NOMO-1 (cell line): ENCODE data around the gene FBXL13.
"Not testable (repeated sequence)": the region's sequence is repeated elsewhere in the genome, so short reads cannot be mapped to it uniquely, and the experiment has no call there.

Experiments
- DNase-seq, 2 experiments: peaks; one replicate each; lab custom pipeline; 2025; ENCODE audit not compliant: unreplicated experiment in 2 of 2; lab: John Stamatoyannopoulos, UW

Gene FBXL13

DNA sequence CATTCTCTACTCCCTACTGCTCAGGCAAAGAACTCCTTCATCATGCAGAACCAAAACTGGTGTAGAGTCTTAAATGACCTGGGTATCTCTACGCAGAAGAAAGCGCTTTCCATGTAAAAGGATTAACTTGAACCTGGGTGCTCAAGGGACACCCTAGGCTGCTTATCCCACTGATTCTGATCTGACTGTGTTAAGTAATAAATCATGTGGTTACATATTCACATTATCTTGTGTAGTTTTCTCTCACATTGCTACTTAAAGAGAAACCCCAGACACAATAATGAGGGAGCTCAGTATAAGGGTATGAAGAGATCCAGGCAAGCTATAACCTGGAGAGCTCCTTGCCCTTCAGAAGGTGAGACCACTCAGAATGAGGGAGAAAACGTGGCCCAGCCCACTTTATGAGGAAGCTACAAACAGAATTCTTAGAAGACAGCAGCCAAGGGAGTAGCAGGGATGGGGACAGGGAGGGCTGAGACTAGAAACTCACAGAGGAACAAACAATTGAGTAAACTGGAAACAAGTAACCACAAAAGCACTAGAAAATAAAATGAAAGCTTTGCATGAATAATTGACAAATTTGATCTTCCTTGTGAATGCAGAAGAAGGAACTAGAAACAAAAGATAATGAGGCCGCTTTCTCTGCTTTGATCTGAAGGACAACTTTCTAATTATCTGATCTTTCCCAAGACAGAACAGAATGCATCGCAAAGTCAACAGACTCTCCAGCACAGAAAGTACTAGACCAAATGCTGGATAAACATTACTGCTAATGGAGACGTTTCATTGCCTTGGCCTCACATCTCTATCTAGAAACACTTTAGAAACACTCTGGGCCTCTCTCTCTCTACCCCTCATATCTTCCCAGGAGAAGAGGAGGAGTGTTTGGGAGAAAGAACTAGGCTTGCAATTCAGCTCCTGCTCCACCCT is 85.7 kb downstream of the FBXL13 start:
- peak in 1 of 2 experiments; percentile 45 for DNase-seq

DNA sequence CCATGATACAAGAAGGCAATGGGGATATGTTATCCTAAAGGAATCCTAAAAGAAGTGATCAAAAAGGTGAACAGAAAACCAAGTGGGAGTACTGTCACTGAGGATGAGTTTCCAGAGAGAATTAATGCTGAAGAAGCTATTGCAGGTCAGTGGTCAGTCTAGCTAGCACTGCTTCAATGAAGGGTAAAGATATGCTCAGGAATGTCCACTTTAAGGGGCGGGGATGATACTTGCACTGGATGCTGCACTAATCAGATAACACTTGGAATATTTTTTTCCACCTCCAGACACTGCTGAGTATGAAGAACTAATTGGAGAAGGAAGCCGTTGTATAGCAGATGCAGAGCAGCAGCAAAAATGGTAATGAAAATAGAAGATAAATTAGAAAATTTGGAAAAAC is 86.5 kb downstream of the FBXL13 start:
- DNase-seq: no peak

DNA sequence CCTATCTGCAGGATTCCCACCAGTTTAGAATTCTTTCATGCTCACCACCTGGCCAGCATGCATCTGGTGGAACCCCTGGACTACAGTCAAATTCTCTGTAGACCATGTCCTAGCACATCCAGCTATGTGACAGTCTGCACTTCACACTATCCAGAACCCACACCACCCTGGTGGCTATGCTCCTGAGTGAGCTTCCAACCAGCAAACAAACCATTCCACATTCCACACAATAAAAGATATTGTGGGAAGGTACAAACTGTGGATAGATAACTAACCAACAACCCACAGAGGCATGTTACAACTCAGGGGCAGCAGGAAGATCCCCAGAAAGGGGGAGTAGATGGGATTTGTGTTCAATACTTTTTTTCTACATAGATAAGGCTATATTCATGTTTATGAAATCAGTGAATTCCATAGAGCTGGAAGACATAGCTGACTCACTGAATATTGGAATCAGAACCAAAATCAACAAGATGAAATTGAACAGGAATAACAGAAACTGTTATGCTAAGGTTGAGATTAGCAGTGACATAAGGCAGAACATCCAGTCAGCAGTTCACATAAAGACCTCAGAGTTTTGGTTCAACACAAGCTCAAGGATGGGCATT is 89.3 kb downstream of the FBXL13 start:
- DNase-seq: no peak

DNA sequence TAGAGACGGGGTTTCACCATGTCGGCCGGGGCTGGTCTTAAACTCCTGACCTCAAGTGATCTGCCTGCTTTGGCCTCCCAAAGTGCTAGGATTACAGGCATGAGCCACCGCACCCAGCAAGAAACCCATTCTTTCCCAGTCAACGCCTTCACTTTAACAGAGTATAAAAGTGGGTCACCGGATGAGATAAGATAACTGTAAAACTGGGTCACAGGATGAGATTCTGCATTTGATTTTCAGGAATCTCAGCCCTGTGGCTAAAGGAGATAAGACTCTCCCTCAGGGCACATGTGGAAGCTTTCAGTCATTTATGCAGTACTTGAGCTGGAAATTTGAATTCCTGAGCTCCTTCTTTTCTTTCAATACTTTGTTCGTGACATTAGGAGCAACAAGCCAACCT is 91.0 kb downstream of the FBXL13 start:
- no peak for DNase-seq

DNA sequence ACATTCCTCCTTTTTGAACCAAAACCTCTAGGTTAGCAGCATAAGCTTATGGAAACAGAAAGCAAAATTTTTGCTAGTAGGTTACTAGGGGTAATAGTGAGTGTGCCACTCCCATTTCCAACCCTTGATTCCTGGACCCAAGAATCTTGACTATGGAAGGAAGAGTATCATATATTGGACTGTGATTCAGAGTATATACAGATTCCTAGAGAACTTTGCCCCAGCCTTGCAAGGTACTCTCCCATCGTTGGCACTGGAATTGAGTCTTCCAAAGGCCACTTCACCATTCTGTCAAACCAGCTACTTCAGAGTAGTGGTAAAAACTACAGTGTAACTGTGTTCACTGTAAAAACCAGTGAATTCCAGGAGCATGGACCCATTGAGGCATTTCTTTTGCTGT is 92.4 kb downstream of the FBXL13 start:
- no peak for DNase-seq

DNA sequence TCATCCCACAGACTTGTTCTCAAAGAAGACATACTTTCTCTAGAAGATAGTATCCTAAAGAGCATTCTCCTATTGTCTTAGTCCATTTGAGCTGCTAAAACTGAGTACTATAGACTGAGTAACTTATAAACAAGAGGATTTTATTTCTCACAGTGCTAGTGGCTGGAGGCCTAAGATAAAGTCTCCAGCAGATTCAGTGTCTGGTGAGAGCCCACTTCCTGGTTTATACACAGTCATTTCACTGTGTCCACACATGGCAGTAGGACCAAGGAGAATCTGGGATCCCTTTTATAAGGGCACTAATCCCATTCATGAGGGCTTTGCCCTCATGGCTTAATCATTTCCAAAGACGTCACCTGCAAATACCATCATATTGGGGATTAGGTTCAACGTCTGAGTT is 93.1 kb downstream of the FBXL13 start:
- DNase-seq: no peak

DNA sequence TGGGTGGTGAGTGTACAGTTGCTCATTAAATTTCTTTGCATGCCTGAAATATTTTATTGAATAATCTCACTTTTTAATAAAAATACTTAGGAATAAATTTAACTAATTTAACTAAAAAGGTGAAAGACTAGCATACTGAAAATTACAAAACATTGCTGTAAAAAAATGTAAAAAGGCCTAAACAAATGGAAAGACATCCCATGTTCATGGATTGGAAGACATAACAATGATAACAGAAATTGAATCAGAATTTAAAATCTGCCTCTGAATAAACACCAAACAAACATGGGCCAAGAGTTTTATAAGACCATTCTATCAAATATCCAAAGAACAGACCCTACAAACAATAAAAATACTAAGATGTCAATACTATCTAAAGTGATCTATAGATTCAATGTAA is 94.9 kb downstream of the FBXL13 start:
- DNase-seq: no peak

DNA sequence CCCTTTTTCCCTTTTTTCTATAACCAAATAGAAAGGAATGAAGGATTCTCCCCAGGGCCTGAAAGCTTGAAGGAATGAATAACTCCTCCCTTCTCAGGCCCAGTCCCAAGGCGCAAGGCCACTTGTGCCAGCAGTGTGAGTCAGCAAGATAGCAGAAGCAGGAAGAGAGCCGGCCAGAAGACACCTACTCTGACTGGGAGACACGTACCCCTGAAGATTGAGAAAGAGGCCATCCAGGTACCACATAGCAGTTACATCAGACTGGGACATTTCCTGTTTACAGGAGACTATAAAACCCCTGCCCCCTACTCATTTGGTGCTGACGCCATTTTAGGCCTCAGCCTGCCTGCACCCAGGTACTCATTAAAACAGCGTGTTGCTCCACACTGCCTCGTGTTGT is 96.3 kb downstream of the FBXL13 start:
- no peak for DNase-seq

DNA sequence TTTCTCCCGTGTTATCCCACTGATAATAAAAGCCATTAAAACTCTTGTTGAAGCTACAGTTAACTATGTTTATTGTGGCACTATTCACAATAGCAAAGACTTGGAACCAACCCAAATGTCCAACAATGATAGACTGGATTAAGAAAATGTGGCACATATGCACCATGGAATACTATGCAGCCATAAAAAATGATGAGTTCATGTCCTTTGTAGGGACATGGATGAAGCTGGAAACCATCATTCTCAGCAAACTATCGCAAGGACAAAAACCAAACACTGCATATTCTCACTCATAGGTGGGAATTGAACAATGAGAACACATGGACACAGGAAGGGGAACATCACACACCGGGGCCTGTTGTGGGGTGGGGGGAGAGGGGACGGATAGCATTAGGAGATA is 97.0 kb downstream of the FBXL13 start:
- not testable (repeated sequence) for DNase-seq

DNA sequence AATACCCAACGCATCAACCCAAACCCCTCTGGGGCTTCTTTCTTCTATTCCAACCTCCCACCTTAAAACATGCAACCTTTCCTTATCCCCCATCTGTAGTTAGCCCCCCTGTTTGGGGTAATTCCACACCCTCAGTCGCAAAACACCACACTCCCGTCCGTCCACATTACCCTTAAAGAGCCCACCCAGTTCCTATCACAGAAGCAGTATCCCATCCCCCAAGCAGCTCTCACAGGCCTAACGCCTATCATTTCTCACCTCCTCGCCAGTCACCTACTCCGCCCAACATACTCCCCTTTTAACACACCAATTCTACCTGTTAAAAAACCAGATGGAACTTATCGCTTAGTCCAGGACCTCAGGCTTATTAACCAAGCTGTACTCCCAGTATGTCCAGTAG is 98.1 kb downstream of the FBXL13 start:
- no peak for DNase-seq

DNA sequence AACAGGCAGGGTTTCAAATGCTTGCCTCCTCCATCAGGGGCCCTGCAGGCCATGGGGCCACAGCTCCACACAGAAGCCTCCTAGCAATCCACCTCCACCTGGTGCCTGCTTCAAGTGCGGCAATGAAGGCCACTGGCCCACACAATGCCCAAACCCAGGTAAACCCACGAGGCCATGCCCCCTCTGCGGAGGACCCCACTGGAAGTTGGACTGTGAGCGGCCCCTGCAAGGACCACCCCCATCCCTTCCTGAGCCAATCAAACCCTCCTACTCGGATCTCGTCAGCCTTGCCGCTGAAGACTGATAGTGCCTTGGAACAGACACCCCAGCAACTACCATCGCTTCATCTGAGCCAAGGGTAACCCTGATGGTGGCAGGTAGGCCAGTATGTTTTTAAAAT is 98.7 kb downstream of the FBXL13 start:
- DNase-seq: no peak

DNA sequence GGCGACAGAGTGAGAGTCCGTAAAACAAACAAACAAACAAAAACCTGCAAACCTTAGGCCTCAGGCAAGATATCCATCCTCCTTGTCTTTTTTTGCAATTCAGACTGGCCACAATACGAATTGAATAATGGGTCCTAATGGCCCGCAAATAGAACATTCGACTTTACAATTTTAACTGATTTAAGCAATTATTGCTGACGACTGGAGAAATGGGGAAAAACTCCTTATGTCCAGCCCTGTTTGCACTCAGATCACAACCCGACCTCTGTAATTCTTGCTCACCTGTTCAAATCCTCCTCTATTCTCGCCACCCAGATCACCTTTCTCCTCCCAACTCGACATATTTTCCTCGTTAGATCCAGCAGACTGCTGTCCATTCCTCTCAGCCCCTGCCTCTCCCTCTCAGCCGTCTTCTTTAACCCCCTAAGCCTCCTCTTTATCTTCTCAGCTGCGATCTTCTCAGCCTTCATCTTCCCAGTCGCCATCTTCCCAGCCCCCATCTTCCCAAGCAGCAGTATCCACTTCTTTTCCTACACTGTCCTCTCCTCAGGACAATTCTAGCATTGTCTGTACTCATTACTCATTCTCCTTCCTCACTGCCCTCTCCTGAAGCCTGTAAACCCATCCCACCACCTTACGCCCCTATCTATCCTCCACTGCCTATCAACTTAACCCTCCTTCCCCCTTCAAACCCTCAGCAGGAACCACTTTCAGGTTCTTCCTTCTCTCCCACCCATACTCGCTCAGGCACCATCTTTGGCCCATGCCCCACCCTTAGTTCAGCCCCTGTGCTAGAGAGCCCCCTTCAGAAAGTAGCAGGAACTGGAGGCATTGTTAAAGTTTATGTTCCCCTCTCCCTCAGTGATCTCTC is 100.0 kb downstream of the FBXL13 start:
- DNase-seq: no peak

DNA sequence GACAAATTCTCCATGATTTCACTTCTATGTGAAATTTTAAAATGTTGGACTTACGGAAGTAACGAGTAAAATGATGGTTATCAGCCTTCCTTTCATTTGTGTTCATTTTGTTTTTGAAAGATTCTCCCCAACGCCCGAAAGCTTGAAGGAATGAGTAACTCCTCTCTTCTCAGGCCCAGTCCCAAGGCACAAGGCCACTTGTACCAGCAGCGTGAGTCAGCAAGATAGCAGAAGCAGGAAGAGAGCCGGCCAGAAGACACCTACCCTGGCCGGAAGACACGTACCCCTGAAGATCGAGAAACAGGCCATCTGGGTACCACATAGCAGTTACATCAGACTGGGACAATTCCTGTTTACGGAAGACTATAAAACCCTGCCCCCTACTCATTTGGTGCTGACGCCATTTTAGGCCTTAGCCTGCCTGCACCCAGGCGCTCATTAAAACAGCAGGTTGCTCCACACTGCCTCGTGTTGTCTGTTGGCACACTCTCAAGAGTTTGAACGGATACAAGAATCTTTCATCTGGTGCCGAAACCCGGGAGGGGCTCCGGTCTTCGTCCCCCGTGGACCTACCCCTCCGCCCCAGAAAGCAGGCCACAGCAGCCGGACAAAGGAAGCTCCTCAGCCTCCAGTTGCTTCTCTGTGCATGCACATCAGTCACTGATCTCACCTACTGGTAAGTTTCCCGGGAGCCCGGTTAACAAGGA is 101.3 kb downstream of the FBXL13 start:
- peak; percentile 51 to 66 for DNase-seq

DNA sequence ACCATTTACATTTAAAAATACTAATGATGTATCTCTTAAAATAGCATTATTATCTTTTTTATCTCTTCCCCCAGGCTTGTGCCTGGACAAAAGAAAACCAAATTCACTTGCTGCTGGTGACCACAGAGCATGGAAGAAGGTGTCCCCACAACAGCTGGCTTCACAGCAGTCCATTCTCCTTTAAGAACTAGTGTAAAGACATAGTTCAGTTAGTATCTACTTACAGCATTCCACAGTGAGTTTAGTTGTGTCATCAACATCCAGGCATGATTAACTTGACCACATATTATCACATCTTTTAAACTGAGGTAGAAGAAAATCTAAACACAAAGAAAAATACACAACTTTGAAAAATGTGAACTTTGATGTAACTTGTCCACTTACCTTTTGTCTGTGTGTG is 106.8 kb downstream of the FBXL13 start:
- DNase-seq: no peak

DNA sequence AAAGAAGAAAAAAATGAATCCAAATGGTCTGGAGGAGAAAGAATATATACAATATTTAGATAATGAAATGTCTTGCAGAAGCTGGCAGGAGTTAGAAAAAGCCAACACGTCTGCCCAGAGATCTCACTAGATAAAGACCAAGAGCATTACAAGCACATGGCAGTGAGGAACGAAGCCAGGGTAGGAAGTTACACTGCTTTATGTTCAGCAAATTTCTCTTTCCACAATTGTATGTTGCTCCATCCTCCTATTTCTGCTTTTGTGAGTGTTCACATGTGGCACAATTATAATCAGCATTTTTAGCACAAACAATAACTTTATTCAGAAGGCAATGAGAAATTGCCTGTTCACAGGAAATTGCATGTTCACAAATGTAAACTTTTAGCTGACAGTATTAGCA is 108.1 kb downstream of the FBXL13 start:
- no peak for DNase-seq

DNA sequence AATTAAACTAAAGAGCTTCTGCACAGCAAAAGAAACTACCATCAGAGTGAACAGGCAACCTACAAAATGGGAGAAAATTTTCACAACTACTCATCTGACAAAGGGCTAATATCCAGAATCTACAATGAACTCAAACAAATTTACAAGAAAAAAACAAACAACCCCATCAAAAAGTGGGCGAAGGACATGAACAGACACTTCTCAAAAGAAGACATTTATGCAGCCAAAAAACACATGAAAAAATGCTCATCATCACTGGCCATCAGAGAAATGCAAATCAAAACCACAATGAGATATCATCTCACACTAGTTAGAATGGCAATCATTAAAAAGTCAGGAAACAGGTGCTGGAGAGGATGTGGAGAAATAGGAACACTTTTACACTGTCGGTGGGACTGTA is 112.6 kb downstream of the FBXL13 start:
- DNase-seq: not testable (repeated sequence)

DNA sequence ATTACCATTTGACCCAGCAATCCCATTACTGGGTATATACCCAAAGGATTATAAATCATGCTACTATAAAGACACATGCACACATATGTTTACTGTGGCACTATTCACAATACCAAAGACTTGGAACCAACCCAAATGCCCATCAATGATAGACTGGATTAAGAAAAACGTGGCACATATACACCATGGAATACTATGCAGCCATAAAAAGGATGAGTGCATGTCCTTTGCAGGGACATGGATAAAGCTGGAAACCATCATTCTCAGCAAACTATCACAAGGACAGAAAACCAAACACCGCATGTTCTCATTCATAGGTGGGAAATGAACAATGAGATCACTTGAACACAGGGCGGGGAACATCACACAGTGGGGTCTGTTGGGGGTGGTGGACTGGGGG is 116.6 kb downstream of the FBXL13 start:
- DNase-seq: not testable (repeated sequence)

DNA sequence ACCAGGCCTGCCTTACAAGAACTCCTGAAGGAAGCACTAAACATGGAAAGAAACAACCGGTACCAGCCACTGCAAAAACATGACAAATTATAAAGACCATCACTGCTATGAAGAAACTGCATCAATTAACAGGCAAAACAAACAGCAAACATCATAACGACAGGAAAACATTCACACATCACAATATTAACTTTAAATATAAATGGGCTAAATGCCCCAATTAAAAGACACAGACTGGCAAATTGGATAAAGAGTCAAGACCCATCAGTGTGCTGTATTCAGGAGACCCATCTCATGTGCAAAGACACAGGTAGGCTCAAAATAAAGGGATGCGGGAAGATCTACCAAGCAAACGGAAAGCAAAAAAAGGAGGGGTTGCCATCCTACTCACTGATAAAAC is 120.2 kb downstream of the FBXL13 start:
- not testable (repeated sequence) for DNase-seq

DNA sequence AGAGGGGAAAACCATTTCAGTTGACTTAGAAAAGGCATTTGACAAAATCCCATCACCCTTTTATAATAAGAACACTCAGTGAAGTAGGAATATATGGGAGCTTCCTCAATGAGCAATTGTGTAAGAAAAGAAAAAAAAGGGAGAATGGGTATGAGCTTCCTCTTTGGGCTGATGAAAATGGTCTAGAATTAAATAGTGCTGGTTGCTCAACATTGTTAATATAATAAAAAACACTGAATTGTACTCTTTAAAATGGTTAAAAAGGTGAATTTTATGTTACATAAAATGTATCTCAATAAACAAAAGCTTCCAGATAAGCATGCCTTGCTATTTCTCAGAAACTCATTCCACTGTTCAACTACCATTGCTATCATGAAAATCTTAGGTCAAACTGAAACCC is 121.2 kb downstream of the FBXL13 start:
- peak; percentile 8 to 33 for DNase-seq

DNA sequence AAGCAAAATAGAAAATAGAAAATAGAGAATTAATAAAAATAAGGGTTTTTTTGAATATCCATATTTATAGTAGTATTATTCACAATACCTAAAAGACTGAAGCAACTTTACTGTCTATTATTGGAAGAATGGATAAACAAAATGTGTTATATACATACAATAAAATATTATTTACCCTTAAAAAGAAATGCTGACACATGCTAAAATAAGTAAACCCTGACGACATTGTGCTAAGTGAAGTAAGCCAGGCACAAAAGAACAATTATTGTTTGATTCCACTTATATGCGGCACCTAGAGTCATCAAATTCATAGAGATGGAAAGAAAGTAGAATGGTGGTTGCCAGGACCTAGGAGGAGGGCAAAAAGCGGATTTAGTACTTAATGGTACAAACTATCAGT is 122.8 kb downstream of the FBXL13 start:
- no peak for DNase-seq

DNA sequence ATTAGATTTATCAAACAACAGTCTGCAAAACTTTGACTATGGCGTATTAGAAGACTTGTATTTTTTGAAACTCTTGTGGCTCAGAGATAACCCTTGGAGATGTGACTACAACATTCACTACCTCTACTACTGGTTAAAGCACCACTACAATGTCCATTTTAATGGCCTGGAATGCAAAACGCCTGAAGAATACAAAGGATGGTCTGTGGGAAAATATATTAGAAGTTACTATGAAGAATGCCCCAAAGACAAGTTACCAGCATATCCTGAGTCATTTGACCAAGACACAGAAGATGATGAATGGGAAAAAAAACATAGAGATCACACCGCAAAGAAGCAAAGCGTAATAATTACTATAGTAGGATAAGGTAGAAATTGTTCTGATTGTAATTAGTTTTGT is 130.4 kb downstream of the FBXL13 start:
- no peak for DNase-seq
